GM20000 (cell line): Measurements from ENCODE around the gene CFAP43.

Experiments used
- DNase-seq: peaks from one replicate; pipeline ENCODE4 v3.0.0; 2012; ENCODE audit warnings: low spot score
- CTCF ChIP-seq: IDR thresholded peaks from 2 replicates; pipeline ENCODE4 v1.5.1; 2012; ENCODE audit warnings: mild to moderate bottlenecking, control low read depth; ENCODE audit errors: extremely low read depth, missing control alignments

The CFAP43 gene

GRCh38 chr10:104138131-104138530, 94.0 kb downstream of the CFAP43 start:
- no peak for TF ChIP-seq CTCF
- DNase-seq = no peak

- TF ChIP-seq CTCF = no peak
- DNase-seq = no peak
These were observed 102.1 kb downstream of the CFAP43 start for GRCh38 chr10:104130041-104130440.

GRCh38 chr10:104128214-104128613, 104.0 kb downstream of the CFAP43 start:
- TF ChIP-seq CTCF = no peak
- no peak for DNase-seq

- no peak for TF ChIP-seq CTCF
- no peak for DNase-seq
These were observed 104.8 kb downstream of the CFAP43 start for GRCh38 chr10:104127411-104127810.

GRCh38 chr10:104123397-104123796, 108.8 kb downstream of the CFAP43 start:
- peak; percentile 22 for TF ChIP-seq CTCF
- DNase-seq = peak; percentile 11

- TF ChIP-seq CTCF = no peak
These were observed 109.7 kb downstream of the CFAP43 start for GRCh38 chr10:104122225-104123107.

GRCh38 chr10:104121485-104122224, 110.5 kb downstream of the CFAP43 start, which contains the start of gene SFR1:
TSS of gene SFR1 (plus strand) at chr10:104122171. CDS start at chr10:104122184, 13 bp downstream.
- DNase-seq = peak; percentile 93
- peak; percentile 44 for TF ChIP-seq CTCF

More at GRCh38 chr10:104122225-104123107, 109.7 kb downstream of the CFAP43 start:
- no peak for DNase-seq
